Neural cell (in vitro differentiated cells): Measurements from ENCODE around the gene PCDHB7.
"Not testable (repeated sequence)": the region's sequence is repeated elsewhere in the genome, so short reads cannot be mapped to it uniquely, and the experiment has no call there.

Experiments used
- CTCF ChIP-seq: fragments of 450-650 bp; IDR thresholded peaks from 2 replicates; pipeline ENCODE4 v1.5.1; 2014; ENCODE audit warnings: antibody characterized with exemption, mild to moderate bottlenecking, moderate library complexity; ENCODE audit not compliant: poor library complexity, severe bottlenecking
- EP300 ChIP-seq: fragments of 450-650 bp; conservative IDR thresholded peaks from 2 replicates; pipeline ENCODE4 v1.6.1; 2014; ENCODE audit warnings: antibody characterized with exemption, mild to moderate bottlenecking, moderate library complexity; ENCODE audit not compliant: poor library complexity, severe bottlenecking
- REST ChIP-seq: IDR thresholded peaks from 2 replicates; pipeline ENCODE4 v1.6.1; 2012; ENCODE audit warnings: borderline replicate concordance

DNA sequence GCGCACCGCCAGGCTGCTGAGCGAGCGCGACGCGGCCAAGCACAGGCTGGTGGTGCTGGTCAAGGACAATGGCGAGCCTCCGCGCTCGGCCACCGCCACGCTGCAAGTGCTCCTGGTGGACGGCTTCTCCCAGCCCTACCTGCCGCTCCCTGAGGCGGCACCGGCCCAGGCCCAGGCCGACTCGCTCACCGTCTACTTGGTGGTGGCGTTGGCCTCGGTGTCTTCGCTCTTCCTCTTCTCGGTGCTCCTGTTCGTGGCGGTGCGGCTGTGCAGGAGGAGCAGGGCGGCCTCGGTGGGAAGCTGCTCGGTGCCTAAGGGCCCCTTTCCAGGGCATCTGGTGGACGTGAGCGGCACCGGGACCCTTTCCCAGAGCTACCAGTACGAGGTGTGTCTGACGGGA, 29.2 kb downstream of the PCDHB7 start:
- not testable (repeated sequence) for TF ChIP-seq CTCF, EP300, REST
